HEK293T (cell line): ENCODE results near the gene BARX2.

Experiments used
- CTCF ChIA-PET: fragments of 350-600 bp; formaldehyde crosslinking; extraction: SDS; loops from one replicate; lab custom pipeline; 2021; ENCODE audit warnings: antibody characterized with exemption, inconsistent platforms; lab: Yijun Ruan, JAX
- POLR2A ChIA-PET: fragments of 350-600 bp; formaldehyde crosslinking; extraction: SDS; loops from one replicate; lab custom pipeline; 2020; ENCODE audit warnings: antibody characterized with exemption, inconsistent platforms; lab: Yijun Ruan, JAX
- DNase-seq: peaks from one replicate; pipeline ENCODE4 v3.0.0; 2012; ENCODE audit warnings: mixed read lengths; ENCODE audit errors: extremely low spot score
- ARNT ChIP-seq: fragments of 450-650 bp; IDR thresholded peaks from 2 replicates; pipeline ENCODE4 v1.6.1; 2017; ENCODE audit warnings: mild to moderate bottlenecking
- BHLHE40 ChIP-seq: fragments of 450-650 bp; IDR thresholded peaks from 2 replicates; pipeline ENCODE4 v1.6.1; 2016; ENCODE audit warnings: mild to moderate bottlenecking, moderate library complexity, borderline replicate concordance
- CTBP1 ChIP-seq: fragments of 450-650 bp; IDR thresholded peaks from 2 replicates; pipeline ENCODE4 v1.6.1; 2016; ENCODE audit warnings: borderline replicate concordance
- ELF4 ChIP-seq: fragments of 450-650 bp; IDR thresholded peaks from 2 replicates; pipeline ENCODE4 v1.6.1; 2017; ENCODE audit warnings: antibody characterized with exemption
- FOXA1 ChIP-seq: fragments of 450-650 bp; IDR thresholded peaks from 2 replicates; pipeline ENCODE4 v1.6.1; 2016; ENCODE audit warnings: mild to moderate bottlenecking
- FOXK2 ChIP-seq: fragments of 450-650 bp; IDR thresholded peaks from 2 replicates; pipeline ENCODE4 v1.6.1; 2016; ENCODE audit warnings: mild to moderate bottlenecking
- FOXM1 ChIP-seq: fragments of 450-650 bp; IDR thresholded peaks from 2 replicates; pipeline ENCODE4 v1.6.1; 2017; ENCODE audit warnings: mild to moderate bottlenecking, borderline replicate concordance
- HDGF ChIP-seq: fragments of 450-650 bp; IDR thresholded peaks from 2 replicates; pipeline ENCODE4 v1.6.1; 2017; ENCODE audit warnings: antibody characterized with exemption, borderline replicate concordance
- L3MBTL2 ChIP-seq: fragments of 450-650 bp; conservative IDR thresholded peaks from 2 replicates; pipeline ENCODE4 v1.6.1; 2016; ENCODE audit warnings: mild to moderate bottlenecking
- LEF1 ChIP-seq: fragments of 450-650 bp; IDR thresholded peaks from 2 replicates; pipeline ENCODE4 v1.6.1; 2017; ENCODE audit warnings: mild to moderate bottlenecking, borderline replicate concordance
- NFRKB ChIP-seq: fragments of 450-650 bp; IDR thresholded peaks from 2 replicates; pipeline ENCODE4 v1.6.1; 2016; ENCODE audit warnings: mild to moderate bottlenecking, moderate library complexity
- PKNOX1 ChIP-seq: fragments of 450-650 bp; IDR thresholded peaks from 2 replicates; pipeline ENCODE4 v1.6.1; 2016
- SP1 ChIP-seq: fragments of 450-650 bp; IDR thresholded peaks from 2 replicates; pipeline ENCODE4 v1.6.1; 2017
- SUZ12 ChIP-seq: fragments of 450-650 bp; IDR thresholded peaks from 2 replicates; pipeline ENCODE4 v1.6.1; 2016; ENCODE audit warnings: mild to moderate bottlenecking
- TARDBP ChIP-seq: fragments of 450-650 bp; IDR thresholded peaks from 2 replicates; pipeline ENCODE4 v1.6.1; 2016
- ZNF384 ChIP-seq: fragments of 450-650 bp; IDR thresholded peaks from 2 replicates; pipeline ENCODE4 v1.6.1; 2016

BARX2 gene

GRCh38 chr11:129392995-129393394 is 17.3 kb downstream of the BARX2 start:
- ChIA-PET CTCF (no interaction called here), POLR2A (no interaction called here)
- TF ChIP-seq CTBP1 = no peak
- TF ChIP-seq LEF1 = no peak
- TF ChIP-seq ARNT = no peak
- TF ChIP-seq TARDBP = no peak
- TF ChIP-seq ZNF384 = no peak
- TF ChIP-seq FOXK2 = no peak
- no peak for TF ChIP-seq SUZ12
- no peak for TF ChIP-seq SP1
- no peak for TF ChIP-seq FOXM1
- no peak for TF ChIP-seq BHLHE40
- no peak for TF ChIP-seq ELF4
- no peak for TF ChIP-seq NFRKB
- TF ChIP-seq PKNOX1 = no peak
- TF ChIP-seq FOXA1 = no peak
- TF ChIP-seq HDGF = no peak

GRCh38 chr11:129394709-129395108 is 19.1 kb downstream of the BARX2 start:
- TF ChIP-seq HDGF = no peak
- TF ChIP-seq ELF4 = no peak
- no peak for TF ChIP-seq SUZ12
- no peak for TF ChIP-seq FOXM1
- no peak for TF ChIP-seq SP1
- no peak for TF ChIP-seq CTBP1
- no peak for TF ChIP-seq BHLHE40
- no peak for TF ChIP-seq TARDBP
- no peak for TF ChIP-seq FOXA1
- no peak for TF ChIP-seq L3MBTL2
- no peak for TF ChIP-seq PKNOX1
- no peak for TF ChIP-seq NFRKB
- TF ChIP-seq ARNT = no peak
- no peak for TF ChIP-seq FOXK2
- TF ChIP-seq LEF1 = no peak
- TF ChIP-seq ZNF384 = no peak
- POLR2A ChIA-PET = no interaction called here
- CTCF ChIA-PET = interaction anchor here (0.7 to 1.1 kb wide), 2 partner anchors 59 to 301 kb away, joined by 3 read pairs; no protein-coding TSS in a partner anchor
- DNase-seq = no peak

More at GRCh38 chr11:129392995-129393394, 17.3 kb downstream of the BARX2 start:
- no peak for DNase-seq

GRCh38 chr11:129395432-129395831 is 19.8 kb downstream of the BARX2 start:
- ChIA-PET CTCF (interaction anchor here (0.9 to 1.1 kb wide), 2 partner anchors 9 to 300 kb away, joined by 3 to 4 read pairs; no protein-coding TSS in a partner anchor), POLR2A (interaction anchor here (1.2 kb wide), 1 partner anchor 21 kb away, joined by 3 read pairs; no protein-coding TSS in a partner anchor)
- no peak for TF ChIP-seq SUZ12
- no peak for TF ChIP-seq NFRKB
- no peak for TF ChIP-seq L3MBTL2
- TF ChIP-seq FOXM1 = no peak
- no peak for TF ChIP-seq BHLHE40
- TF ChIP-seq FOXK2 = no peak
- no peak for TF ChIP-seq ARNT
- TF ChIP-seq ELF4 = no peak
- TF ChIP-seq HDGF = no peak
- no peak for TF ChIP-seq ZNF384
- no peak for DNase-seq

GRCh38 chr11:129395883-129396282 is 20.2 kb downstream of the BARX2 start:
- TF ChIP-seq SUZ12 (no peak), FOXA1 (no peak), PKNOX1 (no peak), ARNT (no peak), ZNF384 (no peak), SP1 (no peak), ELF4 (no peak)
- POLR2A ChIA-PET = interaction anchor here (1.2 kb wide), 1 partner anchor 21 kb away, joined by 3 read pairs; no protein-coding TSS in a partner anchor
- DNase-seq = no peak
- CTCF ChIA-PET = interaction anchor here (0.6 to 1.0 kb wide), 3 partner anchors 9 to 293 kb away, joined by 3 to 4 read pairs (median 3); no protein-coding TSS in a partner anchor

GRCh38 chr11:129396454-129396853 is 20.8 kb downstream of the BARX2 start:
- TF ChIP-seq L3MBTL2 (no peak), BHLHE40 (no peak), ELF4 (no peak), SP1 (no peak), PKNOX1 (no peak), NFRKB (no peak), HDGF (no peak), LEF1 (no peak), ARNT (no peak), SUZ12 (no peak), ZNF384 (no peak), CTBP1 (no peak)
- ChIA-PET CTCF (interaction anchor here (0.6 to 1.4 kb wide), 4 partner anchors 10 to 293 kb away, joined by 3 to 4 read pairs (median 3); no protein-coding TSS in a partner anchor), POLR2A (interaction anchor here (1.2 kb wide), 1 partner anchor 22 kb away, joined by 3 read pairs; no protein-coding TSS in a partner anchor)
- no peak for DNase-seq
